Pons (tissue), 1 donor: ENCODE data around the gene PIGQ.

Experiments
- DNase-seq: peaks from one replicate; pipeline ENCODE4 v3.0.0-alpha.2; 2016; ENCODE audit warnings: low spot score

PIGQ gene

GRCh38 chr16:628321-629061, 58.7 kb downstream of the PIGQ start:
- no peak for DNase-seq

- DNase-seq: no peak
Measured at GRCh38 chr16:629185-629832, 59.5 kb downstream of the PIGQ start.

- DNase-seq: no peak
Measured at GRCh38 chr16:629833-630248, 60.1 kb downstream of the PIGQ start.

GRCh38 chr16:630249-630814, 60.6 kb downstream of the PIGQ start:
- no peak for DNase-seq

GRCh38 chr16:630815-631405, 61.1 kb downstream of the PIGQ start, which contains the start of gene WFIKKN1:
TSS of gene WFIKKN1 (plus strand) at chr16:630985. CDS start at chr16:631254, 269 bp downstream.
- no peak for DNase-seq

- no peak for DNase-seq
Measured at GRCh38 chr16:631808-632358, 62.1 kb downstream of the PIGQ start.

GRCh38 chr16:632486-633335, 62.9 kb downstream of the PIGQ start:
- DNase-seq: no peak

- no peak for DNase-seq
Measured at GRCh38 chr16:633336-634050, 63.7 kb downstream of the PIGQ start.
